ENCODE measurements around the gene ANKRD10.

ANKRD10 gene

GRCh38 chr13:110881839-110882627 is 32.8 kb downstream of the ANKRD10 start:
- Histone ChIP-seq H3K4me2 (ENCODE audit: low read depth, low read length, poor library complexity, severe bottlenecking) (no peak overlapping the region), H3K4me3 (ENCODE audit: insufficient read depth, low read length, poor library complexity, severe bottlenecking) (no peak overlapping the region), H3K79me2 (ENCODE audit: insufficient read depth, low read length) (no peaks in the 10 kb centered on the region), H3K9me2 (replicated peaks; ENCODE audit: insufficient read depth, low read length) (no peaks in the 10 kb centered on the region), H3K9me3 (ENCODE audit: insufficient read depth, low read length) (no peaks in the 10 kb centered on the region), H4K20me1 (ENCODE audit: low read depth, low read length) (no peaks in the 10 kb centered on the region), H3K27me3 (ENCODE audit: low read length) (no peaks in the 10 kb centered on the region), H3K36me3 (ENCODE audit: low read length) (no peaks in the 10 kb centered on the region), H3K9ac (ENCODE audit: low read length) (no peak overlapping the region), H3F3A (ENCODE audit: insufficient read depth) (no peaks in the 10 kb centered on the region), H2AFZ (ENCODE audit: low read depth, low read length, severe bottlenecking) (no peak overlapping the region), H3K27ac (ENCODE audit: low read depth, low read length) (no peak overlapping the region)
- TF ChIP-seq CTCF (IDR thresholded peaks at IDR 0.05; ENCODE audit: insufficient read depth, low read length, poor library complexity, severe bottlenecking): no peak
- TF ChIP-seq EZH2phosphoT487 (conservative IDR thresholded peaks at IDR 0.05; ENCODE audit: low read length): no peak

GRCh38 chr13:110880627-110881026 is 34.2 kb downstream of the ANKRD10 start:
- Histone ChIP-seq H3K27ac (ENCODE audit: low read depth, low read length) (no peak overlapping the region), H4K20me1 (ENCODE audit: low read depth, low read length) (no peaks in the 10 kb centered on the region), H3K79me2 (ENCODE audit: insufficient read depth, low read length) (no peaks in the 10 kb centered on the region), H3K9ac (ENCODE audit: low read length) (no peak overlapping the region), H3K4me2 (ENCODE audit: low read depth, low read length, poor library complexity, severe bottlenecking) (no peak overlapping the region), H3K9me3 (ENCODE audit: insufficient read depth, low read length) (no peaks in the 10 kb centered on the region), H3K36me3 (ENCODE audit: low read length) (no peaks in the 10 kb centered on the region), H3K9me2 (replicated peaks; ENCODE audit: insufficient read depth, low read length) (no peaks in the 10 kb centered on the region), H2AFZ (ENCODE audit: low read depth, low read length, severe bottlenecking) (no peak overlapping the region), H3F3A (ENCODE audit: insufficient read depth) (no peaks in the 10 kb centered on the region), H3K4me3 (ENCODE audit: insufficient read depth, low read length, poor library complexity, severe bottlenecking) (no peak overlapping the region), H3K27me3 (ENCODE audit: low read length) (no peaks in the 10 kb centered on the region)
- TF ChIP-seq CTCF (IDR thresholded peaks at IDR 0.05; ENCODE audit: insufficient read depth, low read length, poor library complexity, severe bottlenecking) (no peak), EZH2phosphoT487 (conservative IDR thresholded peaks at IDR 0.05; ENCODE audit: low read length) (no peak)

- H3K79me2 ChIP-seq (ENCODE audit: insufficient read depth, low read length): no peaks in the 10 kb centered on the region
- H3K4me3 ChIP-seq (ENCODE audit: insufficient read depth, low read length, poor library complexity, severe bottlenecking): no peak overlapping the region
- H2AFZ ChIP-seq (ENCODE audit: low read depth, low read length, severe bottlenecking): no peak overlapping the region
- no peaks in the 10 kb centered on the region for H3K36me3 ChIP-seq (ENCODE audit: low read length)
- H3K27me3 ChIP-seq (ENCODE audit: low read length): no peaks in the 10 kb centered on the region
- no peak for TF ChIP-seq CTCF (IDR thresholded peaks at IDR 0.05; ENCODE audit: insufficient read depth, low read length, poor library complexity, severe bottlenecking)
- no peak for TF ChIP-seq EZH2phosphoT487 (conservative IDR thresholded peaks at IDR 0.05; ENCODE audit: low read length)
- H4K20me1 ChIP-seq (ENCODE audit: low read depth, low read length): no peaks in the 10 kb centered on the region
- no peaks in the 10 kb centered on the region for H3F3A ChIP-seq (ENCODE audit: insufficient read depth)
- H3K9ac ChIP-seq (ENCODE audit: low read length): no peak overlapping the region
- H3K4me2 ChIP-seq (ENCODE audit: low read depth, low read length, poor library complexity, severe bottlenecking): no peak overlapping the region
- no peaks in the 10 kb centered on the region for H3K9me3 ChIP-seq (ENCODE audit: insufficient read depth, low read length)
- no peak overlapping the region for H3K27ac ChIP-seq (ENCODE audit: low read depth, low read length)
- H3K9me2 ChIP-seq (replicated peaks; ENCODE audit: insufficient read depth, low read length): no peaks in the 10 kb centered on the region
Measured at GRCh38 chr13:110879482-110879881, 35.4 kb downstream of the ANKRD10 start.
